OCI-LY3 (cell line): ENCODE results near the gene PDHX.

Source experiments
- H2AFZ ChIP-seq: fragments of 200-600, 300-600 bp; shearing (Covaris generic); 2 replicates; pipeline ENCODE4 v1.6.0; 2014; ENCODE audit warnings: antibody characterized with exemption, low read depth, low read length
- H3K27ac ChIP-seq: fragments of 200-600, 300-600 bp; sonication (generic); 2 replicates; pipeline ENCODE4 v1.5.1; 2014; ENCODE audit warnings: mild to moderate bottlenecking, low read length, moderate library complexity, mixed read lengths
- H3K27me3 ChIP-seq: fragments of 200-600, 300-600 bp; sonication (generic); 2 replicates; pipeline ENCODE4 v1.6.1; 2014; ENCODE audit warnings: low read depth, low read length, mixed read lengths
- H3K36me3 ChIP-seq: fragments of 200-600, 300-600 bp; sonication (generic); replicated peaks from 2 replicates; pipeline ENCODE3; 2014; ENCODE audit warnings: low read depth, low read length, mixed read lengths
- H3K4me1 ChIP-seq: fragments of 300-600, 200-600 bp; sonication (generic); 2 replicates; pipeline ENCODE4 v1.6.1; 2014; ENCODE audit warnings: low read length, mixed read lengths
- H3K4me2 ChIP-seq: fragments of 200-600, 300-600 bp; sonication (generic); 2 replicates; pipeline ENCODE4 v1.6.1; 2014; ENCODE audit warnings: low read length, mixed read lengths
- H3K4me3 ChIP-seq: fragments of 300-600, 200-600 bp; sonication (generic); 2 replicates; pipeline ENCODE4 v1.5.1; 2014; ENCODE audit warnings: antibody characterized with exemption, mild to moderate bottlenecking, low read length, moderate library complexity
- H3K79me2 ChIP-seq: fragments of 300-600, 200-600 bp; shearing (Covaris generic); 2 replicates; pipeline ENCODE4 v1.6.1; 2014; ENCODE audit warnings: mild to moderate bottlenecking, low read length, mixed read lengths
- H3K9ac ChIP-seq: fragments of 300-600, 200-600 bp; shearing (Covaris generic); 2 replicates; pipeline ENCODE4 v1.6.0; 2014; ENCODE audit warnings: mild to moderate bottlenecking, low read length, moderate library complexity
- H3K9me3 ChIP-seq: fragments of 200-600, 300-600 bp; shearing (Covaris generic); 2 replicates; pipeline ENCODE4 v1.6.1; 2014; ENCODE audit warnings: low read length, mixed read lengths; ENCODE audit not compliant: insufficient read depth
- H4K20me1 ChIP-seq: fragments of 200-600, 300-600 bp; sonication (generic); 2 replicates; pipeline ENCODE4 v1.6.1; 2016; ENCODE audit warnings: low read length, mixed read lengths; ENCODE audit not compliant: insufficient read depth
- CTCF ChIP-seq: fragments of 200-600, 300-600 bp; sonication (generic); IDR thresholded peaks from 2 replicates; pipeline ENCODE4 v1.5.1; 2014; ENCODE audit warnings: antibody characterized with exemption, low read length, low read depth
- EZH2phosphoT487 ChIP-seq: fragments of 200-600 bp; shearing (Covaris generic); IDR thresholded peaks from 2 replicates; pipeline ENCODE4 v1.6.1; 2018; ENCODE audit warnings: antibody characterized with exemption, mixed run types, low read depth

Gene PDHX

GRCh38 chr11:34944692-34945091 lies 28.3 kb downstream of the PDHX start:
- Histone ChIP-seq H3K9ac (no peak overlapping the region), H3K9me3 (no peaks in the 10 kb centered on the region), H3K36me3 (peaks cover 3% of the 10 kb centered on the region), H3K4me2 (no peak overlapping the region), H2AFZ (no peak overlapping the region), H3K4me3 (no peak overlapping the region), H3K27me3 (no peaks in the 10 kb centered on the region), H3K79me2 (no peaks in the 10 kb centered on the region), H3K27ac (no peak overlapping the region), H4K20me1 (no peaks in the 10 kb centered on the region), H3K4me1 (peaks cover 8% of the 10 kb centered on the region; the same call in 1 of the 2 replicates)
- TF ChIP-seq CTCF, result no peak
- TF ChIP-seq EZH2phosphoT487, result no peak

- H3K36me3 ChIP-seq, result peaks cover 3% of the 10 kb centered on the region
- H3K27ac ChIP-seq, result no peak overlapping the region
- H3K4me1 ChIP-seq, result no peaks in the 10 kb centered on the region
- no peaks in the 10 kb centered on the region for H3K27me3 ChIP-seq
- H2AFZ ChIP-seq, result no peak overlapping the region
- no peaks in the 10 kb centered on the region for H4K20me1 ChIP-seq
- no peak overlapping the region for H3K4me2 ChIP-seq
- H3K9me3 ChIP-seq, result no peaks in the 10 kb centered on the region
- no peaks in the 10 kb centered on the region for H3K79me2 ChIP-seq
- H3K4me3 ChIP-seq, result no peak overlapping the region
- no peak for TF ChIP-seq EZH2phosphoT487
- no peak for TF ChIP-seq CTCF
- H3K9ac ChIP-seq, result no peak overlapping the region
Observed at GRCh38 chr11:34948696-34949095, 32.3 kb downstream of the PDHX start.

- Histone ChIP-seq H3K9me3 (no peaks in the 10 kb centered on the region), H3K4me2 (no peak overlapping the region), H3K4me1 (no peaks in the 10 kb centered on the region), H3K27me3 (no peaks in the 10 kb centered on the region), H3K9ac (no peak overlapping the region), H3K4me3 (no peak overlapping the region), H4K20me1 (no peaks in the 10 kb centered on the region), H2AFZ (no peak overlapping the region), H3K36me3 (no peaks in the 10 kb centered on the region), H3K27ac (no peak overlapping the region), H3K79me2 (no peaks in the 10 kb centered on the region)
- TF ChIP-seq CTCF, result no peak
- no peak for TF ChIP-seq EZH2phosphoT487
Observed at GRCh38 chr11:34953955-34954354, 37.5 kb downstream of the PDHX start.

- H3K36me3 ChIP-seq, result no peaks in the 10 kb centered on the region
- H3K27ac ChIP-seq, result no peak overlapping the region
- no peak overlapping the region for H3K9ac ChIP-seq
- no peaks in the 10 kb centered on the region for H3K79me2 ChIP-seq
- H3K4me1 ChIP-seq, result no peaks in the 10 kb centered on the region
- no peak overlapping the region for H3K4me3 ChIP-seq
- H3K9me3 ChIP-seq, result no peaks in the 10 kb centered on the region
- TF ChIP-seq EZH2phosphoT487 (no peak), CTCF (no peak)
- no peaks in the 10 kb centered on the region for H4K20me1 ChIP-seq
- no peaks in the 10 kb centered on the region for H3K27me3 ChIP-seq
- H3K4me2 ChIP-seq, result no peak overlapping the region
- no peak overlapping the region for H2AFZ ChIP-seq
Observed at GRCh38 chr11:34957206-34957605, 40.8 kb downstream of the PDHX start.
